A549 (cell line): ENCODE data around the gene PGF. TPM values are rescaled to one million over a fixed set of nuclear protein-coding genes. Genes with fewer than 3 reads are reported as not detected.
A peak's percentile ranks its signal among the peaks of the same experiment; 100 is the strongest.

Source experiments
- ATAC-seq, 2 experiments: fragments of 200-7000 bp in 1 of 2; fragments of >200 bp in 1 of 2; cut with Nextera tagmentation in 1 of 2; cut with Tn5 transposase in 1 of 2; 3 replicates each; pipeline versions ENCODE4 v1.8.0 to v1.9.1; 2018 to 2020; ENCODE audit warnings: mild to moderate bottlenecking in 1 of 2, moderate library complexity in 1 of 2
- CTCF ChIA-PET: fragments of 300-600 bp; sonication (Branson Sonifier 250); formaldehyde crosslinking; extraction: SDS; loops from one replicate; lab custom pipeline; 2021; ENCODE audit warnings: antibody characterized with exemption, inconsistent platforms; lab: Yijun Ruan, JAX
- POLR2A ChIA-PET: fragments of 350-600 bp; formaldehyde crosslinking; extraction: SDS; loops from one replicate; lab custom pipeline; 2021; ENCODE audit warnings: antibody characterized with exemption, inconsistent platforms; lab: Yijun Ruan, JAX
- DNase-seq, 2 experiments: peaks; one replicate each; pipeline versions ENCODE4 v3.0.0 to v3.0.0-alpha.2; 2011 to 2016; ENCODE audit warnings: low read depth in 1 of 2, low spot score in 1 of 2
- FAIRE-seq: peaks from 2 replicates; lab custom pipeline; 2011; peaks lifted over from hg19 to GRCh38; lab: Jason Lieb, UNC
- H3K27ac ChIP-seq, 2 experiments: fragments of >200 bp; sonication (Bioruptor Twin); formaldehyde crosslinking; 3 replicates each; pipeline ENCODE4 v1.5.1; 2016 to 2017
- H3K4me1 ChIP-seq: fragments of >200 bp; sonication (Bioruptor Twin); formaldehyde crosslinking; 3 replicates; pipeline ENCODE4 v1.6.1; 2016
- H3K4me2 ChIP-seq: fragments of >200 bp; sonication (Bioruptor Twin); formaldehyde crosslinking; 3 replicates; pipeline ENCODE4 v1.6.1; 2016
- H3K4me3 ChIP-seq: fragments of >200 bp; sonication (Bioruptor Twin); formaldehyde crosslinking; 3 replicates; pipeline ENCODE4 v1.5.1; 2016
- H3K9me3 ChIP-seq: fragments of >200 bp; sonication (Bioruptor Twin); formaldehyde crosslinking; 3 replicates; pipeline ENCODE4 v1.6.1; 2016
- CBX2 ChIP-seq: fragments of 200-600 bp; sonication (generic); IDR thresholded peaks from 2 replicates; pipeline ENCODE4 v1.6.1; 2016; ENCODE audit warnings: low read depth, mild to moderate bottlenecking, borderline replicate concordance
- CEBPB ChIP-seq, 2 experiments: fragments of >200 bp in 1 of 2; sonication (Bioruptor Twin) in 1 of 2; formaldehyde crosslinking in 1 of 2; IDR thresholded peaks; 2 replicates each; pipeline ENCODE4 v1.6.1; 2012 to 2016
- EHF ChIP-seq: fragments of 250-450 bp; sonication (Bioruptor Pico); IDR thresholded peaks from 2 replicates; pipeline ENCODE4 v1.5.0; 2020; ENCODE audit warnings: mild to moderate bottlenecking
- FOSB ChIP-seq: fragments of 250-450 bp; sonication (Bioruptor Pico); IDR thresholded peaks from 2 replicates; pipeline ENCODE4 v1.5.0; 2020; ENCODE audit warnings: mild to moderate bottlenecking, moderate library complexity
- FOSL2 ChIP-seq, 2 experiments: fragments of 450-650 bp in 1 of 2; fragments of >200 bp in 1 of 2; sonication (Bioruptor Twin) in 1 of 2; formaldehyde crosslinking; IDR thresholded peaks; 2 replicates each; pipeline versions ENCODE4 v1.5.0 to v1.6.1; 2016 to 2020; ENCODE audit warnings: mild to moderate bottlenecking in 1 of 2, moderate library complexity in 1 of 2
- FOXS1 ChIP-seq: fragments of 250-450 bp; sonication (Bioruptor Pico); IDR thresholded peaks from 2 replicates; pipeline ENCODE4 v1.5.0; 2020; ENCODE audit warnings: mild to moderate bottlenecking, moderate library complexity
- HEYL ChIP-seq: fragments of 250-450 bp; sonication (Bioruptor Pico); IDR thresholded peaks from 2 replicates; pipeline ENCODE4 v1.8.0; 2021; ENCODE audit warnings: mild to moderate bottlenecking, moderate library complexity
- HOXA7 ChIP-seq: fragments of 250-450 bp; sonication (Bioruptor Pico); IDR thresholded peaks from 2 replicates; pipeline ENCODE4 v1.5.0; 2020; ENCODE audit warnings: mild to moderate bottlenecking, moderate library complexity
- KDM1A ChIP-seq: fragments of 200-600 bp; sonication (generic); IDR thresholded peaks from 2 replicates; pipeline ENCODE4 v1.6.1; 2016; ENCODE audit warnings: low read depth, mild to moderate bottlenecking
- MAFK ChIP-seq: fragments of 450-650 bp; IDR thresholded peaks from 2 replicates; pipeline ENCODE4 v1.6.1; 2014; ENCODE audit not compliant: partially characterized antibody
- POLR2AphosphoS2 ChIP-seq: conservative IDR thresholded peaks from 2 replicates; pipeline ENCODE4 v1.6.1; 2012; ENCODE audit warnings: low read length, improper control_type of control experiment, inconsistent platforms
- RAD21 ChIP-seq, 2 experiments: fragments of >200 bp in 1 of 2; sonication (Bioruptor Twin) in 1 of 2; formaldehyde crosslinking in 1 of 2; IDR thresholded peaks in 1 of 2; conservative IDR thresholded peaks in 1 of 2; 2 replicates in 1 of 2; 3 replicates in 1 of 2; pipeline ENCODE4 v1.6.1; 2012 to 2018; ENCODE audit warnings: inconsistent platforms in 1 of 2
- RARB ChIP-seq: fragments of 250-450 bp; sonication (Bioruptor Pico); IDR thresholded peaks from 2 replicates; pipeline ENCODE4 v1.8.0; 2021; ENCODE audit warnings: mild to moderate bottlenecking, moderate library complexity
- RCOR1 ChIP-seq: fragments of 150-350 bp; IDR thresholded peaks from 2 replicates; pipeline ENCODE4 v1.6.1; 2014; ENCODE audit warnings: antibody characterized with exemption, low read length, low read depth
- SREBF2 ChIP-seq: fragments of 450-650 bp; IDR thresholded peaks from 2 replicates; pipeline ENCODE4 v1.6.1; 2014; ENCODE audit warnings: mild to moderate bottlenecking, moderate library complexity
- WGBS: methylation state at CpG from one replicate; pipeline ENCODE4 v1.1.6; 2017; ENCODE audit errors: missing lambda C conversion rate; 5-methylcytosine and 5-hydroxymethylcytosine counted together
- polyA plus RNA-seq, 4 experiments: library from polyadenylated mRNA; depleted of rRNA in 3 of 4; stranded (reverse); fragments of >200 nt; fragmentation: RNase III in 1 of 4; extraction: RNeasy Plus Mini Kit Qiagen cat#74134 plus additional on column Dnase treatment in 1 of 4; gene quantifications; 2 replicates in 3 of 4; 3 replicates in 1 of 4; pipeline ENCODE4 v1.2.3, GENCODE V29; 2011 to 2017
- TF ChIP-seq, protein P1 (sequence below): fragments of 200-600 bp; sonication (generic); IDR thresholded peaks from 2 replicates; pipeline ENCODE4 v1.6.1; 2016; ENCODE audit warnings: antibody characterized with exemption, mild to moderate bottlenecking, moderate library complexity
- TF ChIP-seq, protein P2 (sequence below): fragments of 250-450 bp; sonication (Bioruptor Pico); IDR thresholded peaks from 2 replicates; pipeline ENCODE4 v1.5.0; 2020; ENCODE audit warnings: low read depth, mild to moderate bottlenecking, moderate library complexity
- TF ChIP-seq, protein P3 (sequence below): fragments of 150-350 bp; IDR thresholded peaks from 2 replicates; pipeline ENCODE4 v1.6.1; 2014; ENCODE audit warnings: low read depth, mild to moderate bottlenecking, low read length
- TF ChIP-seq, protein P4 (sequence below): IDR thresholded peaks from 2 replicates; pipeline ENCODE4 v1.6.1; 2012; ENCODE audit warnings: low read depth, borderline replicate concordance
- TF ChIP-seq, protein P5 (sequence below): IDR thresholded peaks from 2 replicates; pipeline ENCODE4 v1.6.1; 2012

PGF gene
- polyA plus RNA-seq, 2 of the 4 experiments (the other 2 are of a cell fraction) = 0.63 to 1.1 TPM

DNA sequence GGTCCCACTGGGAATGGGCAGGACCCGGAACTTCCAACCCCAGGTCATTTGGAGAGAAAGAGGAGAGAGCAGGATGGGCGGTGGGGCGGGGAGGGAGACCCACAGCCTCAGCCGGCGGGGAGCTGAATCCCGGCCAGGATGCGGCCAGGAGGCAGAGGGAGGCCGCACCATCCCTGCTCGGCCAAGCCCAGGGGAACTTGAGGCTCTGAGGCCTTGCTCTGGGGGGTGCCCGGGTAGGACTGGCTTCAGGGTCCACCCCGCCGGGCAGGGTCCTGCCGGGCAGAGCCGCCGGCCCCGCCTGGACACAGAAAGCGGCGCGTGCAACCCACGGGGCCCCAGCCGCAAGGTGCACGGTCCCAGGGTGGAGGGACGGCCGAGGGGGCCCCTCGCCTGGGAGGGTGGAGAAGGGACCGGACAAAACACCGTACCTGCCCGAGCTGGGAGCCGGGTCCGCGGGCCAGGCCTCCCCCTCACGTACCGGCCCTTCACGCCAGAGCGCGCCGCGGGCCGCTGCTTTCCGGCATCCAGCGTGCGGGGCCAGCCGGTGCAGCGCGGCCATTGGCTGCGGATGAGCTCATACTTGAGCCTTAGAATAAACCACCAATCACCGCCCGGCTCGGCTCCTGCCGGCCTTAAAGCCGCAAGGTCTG lies 32.5 kb downstream of the PGF start, which contains the start of gene RPS6KL1 (continued):
- TF ChIP-seq, protein P1, sequence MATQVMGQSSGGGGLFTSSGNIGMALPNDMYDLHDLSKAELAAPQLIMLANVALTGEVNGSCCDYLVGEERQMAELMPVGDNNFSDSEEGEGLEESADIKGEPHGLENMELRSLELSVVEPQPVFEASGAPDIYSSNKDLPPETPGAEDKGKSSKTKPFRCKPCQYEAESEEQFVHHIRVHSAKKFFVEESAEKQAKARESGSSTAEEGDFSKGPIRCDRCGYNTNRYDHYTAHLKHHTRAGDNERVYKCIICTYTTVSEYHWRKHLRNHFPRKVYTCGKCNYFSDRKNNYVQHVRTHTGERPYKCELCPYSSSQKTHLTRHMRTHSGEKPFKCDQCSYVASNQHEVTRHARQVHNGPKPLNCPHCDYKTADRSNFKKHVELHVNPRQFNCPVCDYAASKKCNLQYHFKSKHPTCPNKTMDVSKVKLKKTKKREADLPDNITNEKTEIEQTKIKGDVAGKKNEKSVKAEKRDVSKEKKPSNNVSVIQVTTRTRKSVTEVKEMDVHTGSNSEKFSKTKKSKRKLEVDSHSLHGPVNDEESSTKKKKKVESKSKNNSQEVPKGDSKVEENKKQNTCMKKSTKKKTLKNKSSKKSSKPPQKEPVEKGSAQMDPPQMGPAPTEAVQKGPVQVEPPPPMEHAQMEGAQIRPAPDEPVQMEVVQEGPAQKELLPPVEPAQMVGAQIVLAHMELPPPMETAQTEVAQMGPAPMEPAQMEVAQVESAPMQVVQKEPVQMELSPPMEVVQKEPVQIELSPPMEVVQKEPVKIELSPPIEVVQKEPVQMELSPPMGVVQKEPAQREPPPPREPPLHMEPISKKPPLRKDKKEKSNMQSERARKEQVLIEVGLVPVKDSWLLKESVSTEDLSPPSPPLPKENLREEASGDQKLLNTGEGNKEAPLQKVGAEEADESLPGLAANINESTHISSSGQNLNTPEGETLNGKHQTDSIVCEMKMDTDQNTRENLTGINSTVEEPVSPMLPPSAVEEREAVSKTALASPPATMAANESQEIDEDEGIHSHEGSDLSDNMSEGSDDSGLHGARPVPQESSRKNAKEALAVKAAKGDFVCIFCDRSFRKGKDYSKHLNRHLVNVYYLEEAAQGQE = no peak
- TF ChIP-seq, protein P2, sequence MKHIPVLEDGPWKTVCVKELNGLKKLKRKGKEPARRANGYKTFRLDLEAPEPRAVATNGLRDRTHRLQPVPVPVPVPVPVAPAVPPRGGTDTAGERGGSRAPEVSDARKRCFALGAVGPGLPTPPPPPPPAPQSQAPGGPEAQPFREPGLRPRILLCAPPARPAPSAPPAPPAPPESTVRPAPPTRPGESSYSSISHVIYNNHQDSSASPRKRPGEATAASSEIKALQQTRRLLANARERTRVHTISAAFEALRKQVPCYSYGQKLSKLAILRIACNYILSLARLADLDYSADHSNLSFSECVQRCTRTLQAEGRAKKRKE (CRISPR knock-in tag) = no peak
- TF ChIP-seq EHF (CRISPR knock-in tag) = no peak
- TF ChIP-seq CBX2 = no peak

DNA sequence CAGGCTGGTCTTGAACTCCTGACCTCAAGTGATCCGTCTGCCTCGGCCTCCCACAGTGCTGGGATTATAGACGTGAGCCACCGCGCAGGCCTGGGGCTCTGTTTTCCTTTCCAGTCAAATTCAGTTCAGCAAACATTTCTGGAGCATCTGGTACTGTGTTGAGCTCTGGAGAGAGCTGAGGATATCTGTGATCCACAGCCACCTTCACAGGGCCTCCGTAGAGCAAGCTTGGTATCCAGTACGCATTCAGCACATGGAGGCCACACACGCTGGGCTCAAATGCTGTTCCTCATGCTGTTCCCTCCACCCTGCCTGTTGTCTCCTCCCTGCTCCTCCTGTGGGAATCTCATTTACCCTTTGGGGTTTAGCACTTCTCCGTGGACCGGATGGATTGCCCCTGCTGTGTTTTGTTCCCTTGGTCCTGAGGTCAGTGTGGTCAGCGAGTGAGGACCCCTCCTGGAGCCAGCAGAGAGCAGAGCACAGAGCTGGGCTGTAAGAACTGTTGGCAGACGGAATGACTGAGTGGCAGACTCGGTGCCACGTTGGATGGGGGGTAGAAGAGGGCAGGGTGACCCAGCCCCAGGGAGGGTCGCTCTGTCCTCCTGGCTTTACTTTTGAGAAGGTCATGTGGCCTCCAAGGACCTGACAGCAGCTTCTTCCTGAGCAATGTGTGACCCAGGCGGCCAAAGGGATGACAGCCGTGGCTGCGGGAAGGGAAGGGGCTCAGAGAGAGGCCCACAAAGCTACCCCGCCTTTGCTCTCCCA lies 33.2 kb downstream of the PGF start:
- Histone ChIP-seq H3K4me2 (peak overlapping the region; percentile 59; the same call in 1 of the 3 replicates), H3K9me3 (no peaks in the 10 kb centered on the region), H3K4me3 (no peak overlapping the region; the same call in 2 of the 3 replicates), H3K4me1 (no peaks in the 10 kb centered on the region), H3K27ac (no peak overlapping the region; a peak in 1 of 6 replicates)
- FAIRE-seq (no peak), DNase-seq (no peak), ATAC-seq (no peak; a peak in 1 of 6 replicates)
- TF ChIP-seq KDM1A (no peak), SREBF2 (no peak), CBX2 (no peak), MAFK (no peak), RCOR1 (no peak), FOSL2 (IDR thresholded peaks at IDR 0.05) (no peak), FOSL2 (CRISPR knock-in tag; IDR thresholded peaks at IDR 0.05) (no peak), POLR2AphosphoS2 (no peak), FOXS1 (no peak), RARB (no peak), HEYL (no peak), HOXA7 (no peak), EHF (CRISPR knock-in tag) (no peak), CEBPB (IDR thresholded peaks at IDR 0.05) (no peak), FOSB (CRISPR knock-in tag) (no peak), RAD21 (conservative IDR thresholded peaks at IDR 0.05 in 1 of 2, IDR thresholded peaks at IDR 0.05 in 1 of 2) (no peak)
- TF ChIP-seq, protein P3, sequence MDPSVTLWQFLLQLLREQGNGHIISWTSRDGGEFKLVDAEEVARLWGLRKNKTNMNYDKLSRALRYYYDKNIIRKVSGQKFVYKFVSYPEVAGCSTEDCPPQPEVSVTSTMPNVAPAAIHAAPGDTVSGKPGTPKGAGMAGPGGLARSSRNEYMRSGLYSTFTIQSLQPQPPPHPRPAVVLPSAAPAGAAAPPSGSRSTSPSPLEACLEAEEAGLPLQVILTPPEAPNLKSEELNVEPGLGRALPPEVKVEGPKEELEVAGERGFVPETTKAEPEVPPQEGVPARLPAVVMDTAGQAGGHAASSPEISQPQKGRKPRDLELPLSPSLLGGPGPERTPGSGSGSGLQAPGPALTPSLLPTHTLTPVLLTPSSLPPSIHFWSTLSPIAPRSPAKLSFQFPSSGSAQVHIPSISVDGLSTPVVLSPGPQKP = no peak
- TF ChIP-seq, protein P4, sequence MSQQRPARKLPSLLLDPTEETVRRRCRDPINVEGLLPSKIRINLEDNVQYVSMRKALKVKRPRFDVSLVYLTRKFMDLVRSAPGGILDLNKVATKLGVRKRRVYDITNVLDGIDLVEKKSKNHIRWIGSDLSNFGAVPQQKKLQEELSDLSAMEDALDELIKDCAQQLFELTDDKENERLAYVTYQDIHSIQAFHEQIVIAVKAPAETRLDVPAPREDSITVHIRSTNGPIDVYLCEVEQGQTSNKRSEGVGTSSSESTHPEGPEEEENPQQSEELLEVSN = no peak
- TF ChIP-seq, protein P5, sequence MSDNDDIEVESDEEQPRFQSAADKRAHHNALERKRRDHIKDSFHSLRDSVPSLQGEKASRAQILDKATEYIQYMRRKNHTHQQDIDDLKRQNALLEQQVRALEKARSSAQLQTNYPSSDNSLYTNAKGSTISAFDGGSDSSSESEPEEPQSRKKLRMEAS = no peak
- TF ChIP-seq, protein P1 = no peak
- ChIA-PET CTCF (interaction anchor here (1.2 to 5.7 kb wide), 6 partner anchors 11 to 166 kb away, joined by 4 to 30 read pairs (median 8); no protein-coding TSS in a partner anchor), POLR2A (no interaction called here)
- 82% methylated on average over 18 of the region's 19 CpGs for WGBS
